ENCODE results near the gene CYSRT1.
"Not testable (repeated sequence)": the region's sequence is repeated elsewhere in the genome, so short reads cannot be mapped to it uniquely, and the experiment has no call there.

The CYSRT1 gene

GRCh38 chr9:137227853-137228505 lies 3.0 kb downstream of the CYSRT1 start:
- DNase-seq = no peak

DNA sequence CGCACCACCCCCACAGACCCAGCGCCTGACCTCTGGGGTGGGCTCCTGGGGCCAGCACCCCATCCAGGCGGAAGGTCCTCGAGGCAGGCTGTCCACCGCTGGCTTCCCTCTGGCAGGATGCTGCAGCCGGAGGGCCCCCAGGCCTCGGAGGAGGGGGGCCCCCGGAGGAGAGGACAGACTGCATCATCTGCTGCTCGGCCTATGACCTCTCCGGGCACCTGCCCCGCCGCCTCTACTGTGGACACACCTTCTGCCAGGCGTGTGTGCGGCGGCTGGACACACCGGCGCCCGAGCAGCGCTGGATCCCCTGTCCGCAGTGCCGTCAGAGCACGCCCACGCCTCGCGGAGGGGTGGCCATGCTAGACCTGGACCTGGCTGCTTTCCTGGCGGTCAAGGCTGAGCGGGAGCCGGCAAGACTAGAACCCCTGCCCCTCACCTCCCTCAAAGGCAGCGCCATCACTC lies 3.6 kb downstream of the CYSRT1 start:
- DNase-seq = no peak

DNA sequence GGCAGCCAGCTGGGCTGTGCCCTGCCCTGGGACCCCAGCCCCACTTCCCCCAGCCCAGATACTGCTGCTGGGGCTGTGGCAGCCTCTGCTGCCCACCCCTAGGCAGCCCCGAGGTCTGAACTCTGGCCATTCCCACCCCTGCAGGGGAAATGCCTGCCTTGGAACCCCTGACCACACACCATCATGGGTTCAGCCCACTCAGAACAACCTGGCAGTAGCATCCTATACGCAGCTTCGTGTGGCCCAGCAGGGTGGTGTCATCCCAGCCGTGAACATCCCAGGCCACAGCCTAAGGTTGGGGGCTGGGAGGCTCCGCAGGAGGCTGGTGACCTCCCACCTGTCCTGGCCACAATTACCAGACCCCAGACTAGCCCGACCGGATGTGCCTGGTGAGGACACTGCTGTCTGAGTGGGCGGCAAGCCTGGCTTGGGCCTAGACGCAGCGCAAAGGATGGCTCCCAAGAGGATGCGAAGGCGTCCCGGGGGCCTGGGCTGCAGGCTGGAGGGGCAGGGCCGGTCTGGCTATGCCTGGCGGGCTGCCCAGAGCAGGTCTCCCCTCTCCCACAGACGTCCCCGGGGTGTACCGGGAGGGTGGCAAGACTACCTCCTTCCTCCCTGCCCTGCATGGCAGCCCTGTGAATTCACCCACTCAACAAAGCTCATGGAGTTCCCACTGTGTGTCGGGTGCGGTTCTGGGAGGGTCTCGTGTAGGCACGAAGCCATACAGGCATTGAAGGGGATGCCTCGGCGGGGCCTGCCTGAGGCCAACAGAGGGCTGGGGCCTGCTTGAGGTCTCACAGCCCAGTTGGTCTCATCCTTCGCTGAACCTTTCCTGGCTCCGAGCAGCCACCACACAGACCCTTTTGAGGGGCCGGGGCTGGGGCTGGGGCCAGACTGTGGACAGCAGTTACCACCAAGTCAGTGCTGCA lies 4.3 kb downstream of the CYSRT1 start:
- no peak for DNase-seq

GRCh38 chr9:137229903-137230704 lies 5.1 kb downstream of the CYSRT1 start:
- DNase-seq = no peak

DNA sequence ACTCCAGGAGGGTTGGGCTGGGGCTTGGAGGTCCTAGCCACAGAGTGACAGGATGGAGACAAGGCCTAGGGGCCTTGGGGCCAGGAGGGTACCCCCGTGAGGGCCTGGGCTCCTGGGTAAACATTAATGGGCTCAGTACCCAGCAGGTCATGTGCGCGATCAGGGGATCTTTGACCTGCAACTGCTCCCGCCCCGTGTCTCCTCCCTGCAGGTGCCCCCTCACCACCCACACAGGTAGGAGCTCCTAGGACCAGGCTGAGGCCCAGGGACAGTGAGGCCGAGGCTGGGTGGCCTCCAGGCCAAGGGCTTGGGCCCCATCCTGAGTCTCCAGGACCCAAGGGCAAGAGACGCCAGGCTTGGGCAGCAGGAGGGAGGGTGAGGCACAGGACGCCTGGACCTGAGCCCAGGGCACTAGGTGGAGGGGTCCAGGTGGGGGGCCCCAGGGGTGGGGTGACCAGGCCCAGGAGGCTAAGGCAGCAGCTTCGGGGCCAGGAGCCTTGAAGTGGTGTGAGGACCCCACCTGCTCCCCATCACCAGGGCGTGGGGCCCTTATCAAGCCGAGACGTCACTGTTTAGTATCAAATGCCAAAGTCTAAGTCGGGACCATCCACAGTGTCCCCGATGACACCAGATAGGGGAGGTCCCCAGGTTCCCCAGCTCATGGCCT lies 5.9 kb downstream of the CYSRT1 start, which contains the start of gene SLC34A3:
Gene SLC34A3 (plus strand): TSS at position 197 of the 667 bp plus-strand sequence. CDS start 802 bp downstream, outside the sequence.
- DNase-seq = no peak

DNA sequence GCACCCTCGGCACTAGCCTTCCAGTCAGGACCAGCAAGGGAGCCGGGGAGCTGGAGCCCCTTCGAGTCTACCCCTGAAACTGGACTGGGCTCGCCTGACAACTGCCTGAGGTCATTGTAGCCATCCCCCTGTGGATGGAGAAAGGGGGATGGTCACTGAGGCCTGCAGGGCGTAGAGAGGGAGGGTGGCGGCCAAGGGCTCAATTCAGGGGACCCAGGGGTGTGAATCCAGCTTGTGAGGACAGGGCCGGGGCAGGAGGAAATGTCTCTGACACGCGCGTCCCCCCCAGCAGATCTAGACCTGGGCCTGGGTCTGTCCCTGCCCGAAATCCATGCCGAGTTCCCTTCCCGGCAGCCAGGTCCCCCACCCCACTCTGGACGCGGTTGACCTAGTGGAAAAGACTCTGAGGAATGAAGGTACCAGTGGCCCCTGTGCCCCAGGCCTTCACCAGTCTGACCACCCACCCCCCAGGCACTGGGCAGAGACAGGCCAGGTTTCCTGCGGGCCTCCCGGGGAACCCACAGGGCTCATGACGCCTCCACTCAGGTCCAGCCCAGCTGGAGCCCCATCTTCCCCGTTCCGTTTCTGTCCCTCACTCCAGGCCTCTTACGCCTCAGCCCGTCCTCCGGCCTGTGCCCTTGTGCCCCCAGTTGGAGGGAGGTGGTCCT lies 6.5 kb downstream of the CYSRT1 start:
- DNase-seq = no peak

DNA sequence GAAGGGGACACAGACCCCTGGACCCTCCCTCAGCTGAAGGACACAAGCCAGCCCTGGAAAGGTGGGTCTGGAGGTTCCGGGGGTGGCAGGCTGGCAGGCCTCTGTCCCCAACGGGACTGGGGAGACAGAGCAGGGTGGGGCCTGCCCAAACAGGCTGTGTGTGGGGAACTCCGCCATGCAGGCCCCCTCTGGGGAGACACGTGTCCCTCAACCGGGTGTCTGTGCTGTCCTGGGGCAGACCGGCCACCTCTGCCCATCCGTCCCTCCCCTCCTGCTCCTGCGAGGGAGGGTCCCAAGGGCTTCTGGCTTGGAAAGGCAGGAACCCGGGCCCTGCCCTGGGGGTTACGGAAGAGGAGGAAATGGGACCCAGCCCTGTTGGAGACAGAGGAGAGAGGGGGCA lies 7.1 kb downstream of the CYSRT1 start:
- DNase-seq = no peak

GRCh38 chr9:137232510-137232909 lies 7.5 kb downstream of the CYSRT1 start:
- DNase-seq = no peak

DNA sequence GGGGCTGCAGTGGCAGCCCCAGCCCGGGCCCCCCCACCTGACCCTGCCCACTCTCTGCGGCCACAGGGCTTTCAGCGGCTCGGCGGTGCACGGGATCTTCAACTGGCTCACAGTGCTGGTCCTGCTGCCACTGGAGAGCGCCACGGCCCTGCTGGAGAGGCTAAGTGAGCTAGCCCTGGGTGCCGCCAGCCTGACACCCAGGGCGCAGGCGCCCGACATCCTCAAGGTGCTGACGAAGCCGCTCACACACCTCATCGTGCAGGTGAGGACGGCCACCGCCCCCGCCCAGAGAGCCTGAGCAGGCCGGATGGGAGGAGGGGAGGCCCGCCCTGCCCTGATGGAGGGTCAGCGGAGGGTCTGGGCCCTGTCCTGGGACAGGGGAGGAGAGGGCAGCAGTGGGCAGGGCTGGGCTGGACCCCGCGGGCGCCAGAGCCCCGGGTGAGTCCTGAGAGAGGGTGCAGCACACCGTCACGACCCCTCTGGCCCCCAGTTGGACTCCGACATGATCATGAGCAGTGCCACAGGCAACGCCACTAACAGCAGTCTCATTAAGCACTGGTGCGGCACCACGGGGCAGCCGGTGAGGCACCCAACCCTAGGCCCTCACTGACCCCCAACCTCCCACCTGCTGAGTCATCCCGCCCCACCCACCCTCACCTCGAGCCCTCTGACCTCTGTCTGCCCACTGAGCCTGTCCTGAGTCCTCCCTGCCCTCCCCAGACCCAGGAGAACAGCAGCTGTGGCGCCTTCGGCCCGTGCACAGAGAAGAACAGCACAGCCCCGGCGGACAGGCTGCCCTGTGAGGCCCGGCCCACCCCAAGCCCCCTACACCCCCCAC lies 8.4 kb downstream of the CYSRT1 start:
- no peak for DNase-seq

DNA sequence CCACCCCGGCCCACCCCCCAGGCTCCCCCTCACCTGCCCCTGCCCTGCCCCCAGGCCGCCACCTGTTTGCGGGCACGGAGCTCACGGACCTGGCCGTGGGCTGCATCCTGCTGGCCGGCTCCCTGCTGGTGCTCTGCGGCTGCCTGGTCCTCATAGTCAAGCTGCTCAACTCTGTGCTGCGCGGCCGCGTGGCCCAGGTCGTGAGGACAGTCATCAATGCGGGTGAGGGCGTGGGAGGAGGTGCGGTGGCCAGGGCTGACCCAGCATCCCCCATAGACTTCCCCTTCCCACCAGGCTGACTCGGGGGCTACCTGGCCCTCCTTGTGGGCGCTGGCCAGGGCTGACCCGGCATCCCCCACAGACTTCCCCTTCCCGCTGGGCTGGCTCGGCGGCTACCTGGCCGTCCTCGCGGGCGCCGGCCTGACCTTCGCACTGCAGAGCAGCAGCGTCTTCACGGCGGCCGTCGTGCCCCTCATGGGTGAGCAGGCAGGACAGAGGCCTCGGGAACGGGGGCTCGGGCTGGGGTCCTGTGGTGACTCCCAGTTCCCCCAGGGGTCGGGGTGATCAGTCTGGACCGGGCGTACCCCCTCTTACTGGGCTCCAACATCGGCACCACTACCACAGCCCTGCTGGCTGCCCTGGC lies 9.2 kb downstream of the CYSRT1 start:
- DNase-seq = no peak

DNA sequence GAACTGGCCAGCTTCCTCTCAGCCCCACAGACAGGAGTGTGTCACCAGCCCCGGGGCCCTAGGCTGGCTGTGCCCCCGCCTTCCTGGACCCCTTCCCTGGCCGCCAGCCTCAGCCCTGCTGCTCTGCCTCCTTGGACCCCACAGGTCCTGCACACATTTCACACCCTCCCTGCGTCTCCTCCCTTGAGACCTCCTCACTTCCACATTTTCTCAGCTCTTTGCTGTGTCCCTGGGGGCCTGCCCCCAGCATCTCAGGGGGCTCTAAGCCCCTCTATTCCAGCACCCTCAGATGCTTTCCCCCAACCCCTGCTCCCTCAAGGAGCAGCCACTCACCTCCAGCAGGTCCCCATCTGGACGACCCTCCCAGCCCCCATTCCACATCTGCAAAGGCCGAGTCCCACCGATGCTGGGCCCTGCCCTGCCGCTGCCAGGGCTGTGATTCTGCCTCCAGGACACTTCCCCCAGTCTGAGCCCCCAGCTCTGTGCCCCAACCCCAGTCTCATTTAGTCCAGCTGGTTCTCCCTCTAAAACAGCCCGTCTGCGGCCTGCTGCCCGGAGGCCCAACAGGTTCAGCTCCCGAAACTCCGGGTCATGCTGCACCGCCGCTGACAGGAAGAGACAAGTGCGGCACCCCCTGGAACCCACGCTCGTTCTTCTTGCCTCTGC lies 9.9 kb downstream of the CYSRT1 start:
- no peak for DNase-seq

GRCh38 chr9:137235424-137236237 lies 10.7 kb downstream of the CYSRT1 start:
- no peak for DNase-seq

- DNase-seq = peak; percentile 64
These were observed 11.4 kb downstream of the CYSRT1 start for GRCh38 chr9:137236238-137236935.

DNA sequence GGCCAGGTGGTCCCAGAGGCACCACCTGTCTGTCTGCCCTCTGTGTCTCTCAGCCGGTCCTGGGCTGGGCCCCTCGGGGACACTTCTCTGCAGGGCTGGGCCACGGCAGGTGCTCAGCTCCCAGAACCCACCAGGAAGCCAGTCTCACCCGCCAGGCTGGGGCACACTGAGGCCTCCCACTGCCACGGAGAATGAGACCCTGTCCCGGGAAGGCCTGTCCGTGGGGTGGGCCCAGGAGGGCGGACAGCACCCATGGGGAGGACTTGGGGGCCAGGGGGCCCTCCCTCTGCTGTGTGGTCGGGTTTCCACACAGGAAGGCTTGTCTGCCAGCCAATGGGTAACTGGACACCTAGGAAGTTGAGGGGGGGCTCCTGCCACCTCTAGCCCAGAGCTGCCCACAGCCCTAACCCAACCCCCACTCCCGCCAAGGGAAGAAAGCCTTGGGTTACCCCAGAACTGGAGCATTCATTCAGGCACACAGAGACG lies 12.0 kb downstream of the CYSRT1 start:
- DNase-seq = no peak

DNA sequence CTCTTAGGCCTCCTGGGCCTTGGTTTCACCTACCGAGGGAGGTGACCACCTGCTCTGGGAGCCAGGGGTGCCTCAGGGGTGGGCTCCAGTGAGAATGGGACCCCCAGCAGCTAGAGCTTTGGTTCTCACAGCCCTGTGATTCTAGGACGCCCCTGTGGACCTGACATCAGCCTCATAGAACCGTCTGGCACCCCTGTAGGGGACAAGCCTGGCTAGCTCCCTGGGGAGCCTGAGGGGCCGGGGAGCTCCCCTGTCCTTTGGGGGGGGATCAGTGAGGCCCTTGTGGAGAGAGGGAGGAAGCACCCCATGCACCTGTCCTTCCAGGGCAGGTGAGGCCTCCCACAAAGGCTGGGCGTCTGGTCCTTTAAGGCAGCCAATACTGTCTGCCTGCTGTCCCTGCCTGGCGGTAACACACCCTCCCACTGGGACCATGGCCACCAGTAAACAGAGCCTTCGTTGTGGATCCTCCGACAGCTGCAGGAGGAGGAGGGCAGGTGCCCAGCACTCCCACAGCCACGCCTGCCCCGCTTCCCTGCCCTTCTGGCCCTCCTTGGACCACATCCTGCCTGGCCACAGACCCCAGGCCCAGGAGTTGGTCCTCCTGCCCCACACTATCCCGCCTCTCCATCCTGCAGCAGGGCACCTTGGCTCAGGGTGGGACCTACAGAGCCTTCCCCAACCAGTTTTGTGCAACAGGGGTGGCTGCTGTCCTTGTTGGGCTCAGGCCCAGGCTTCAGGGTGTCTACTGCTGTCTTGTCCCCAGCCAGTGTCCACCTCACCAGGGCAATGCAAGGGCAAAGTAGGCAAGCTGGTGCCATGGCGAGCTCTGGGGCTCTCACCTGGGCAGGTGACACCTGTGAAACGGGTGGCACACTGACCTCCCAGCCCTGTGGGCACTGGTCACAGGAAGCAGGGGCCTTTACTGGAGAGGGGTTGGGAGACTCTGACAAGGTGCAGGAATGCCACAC lies 13.1 kb downstream of the CYSRT1 start:
- DNase-seq = no peak

- DNase-seq = not testable (repeated sequence)
These were observed 14.7 kb downstream of the CYSRT1 start for GRCh38 chr9:137239541-137240200.
